ENCODE measurements around the gene RREB1. TPM values are rescaled to one million over a fixed set of nuclear protein-coding genes. Genes with fewer than 3 reads are reported as not detected.
A peak's percentile ranks its signal among the peaks of the same experiment; 100 is the strongest.

RREB1 gene
- total RNA-seq, 2 donors from 2014 or later: 34.7 to 48.1 TPM

DNA sequence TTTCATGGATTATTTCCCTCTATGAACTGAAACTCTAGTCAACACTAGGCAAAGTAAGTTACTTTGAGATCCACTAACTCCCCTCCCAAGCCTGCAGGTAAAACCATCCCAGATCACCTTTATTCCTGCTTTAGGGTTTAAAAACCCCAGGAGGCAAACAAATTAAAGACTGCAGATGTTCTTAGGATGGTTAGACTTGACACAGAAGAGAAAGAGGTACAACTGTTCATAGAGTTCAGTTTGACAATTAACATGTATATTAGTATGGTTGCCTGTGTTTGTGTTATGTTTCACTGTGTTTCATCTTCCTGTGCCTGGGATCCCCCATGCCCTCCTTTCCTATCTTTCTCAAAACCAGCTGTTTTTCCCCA, 53.5 kb downstream of the RREB1 start:
- H3K36me3 Mint-ChIP-seq (ENCODE audit: low read depth): peaks cover 4% of the 10 kb centered on the region
- H3K9me3 ChIP-seq (ENCODE audit: control insufficient read depth, low read length, poor library complexity, severe bottlenecking): no peaks in the 10 kb centered on the region
- no peaks in the 10 kb centered on the region for H3K27me3 Mint-ChIP-seq
- peaks cover 57% of the 10 kb centered on the region for H3K4me1 Mint-ChIP-seq
- DNase-seq (no peak), ATAC-seq (no peak)
- no peak overlapping the region for H3K4me3 Mint-ChIP-seq
- H3K27ac Mint-ChIP-seq: peak overlapping the region; percentile 78

GRCh38 chr6:7161845-7162244, 54.1 kb downstream of the RREB1 start:
- Mint-ChIP-seq H3K27me3 (no peaks in the 10 kb centered on the region), H3K36me3 (ENCODE audit: low read depth) (peaks cover 4% of the 10 kb centered on the region), H3K27ac (peak overlapping the region; percentile 78), H3K4me3 (no peak overlapping the region), H3K4me1 (peaks cover 54% of the 10 kb centered on the region)
- no peaks in the 10 kb centered on the region for H3K9me3 ChIP-seq (ENCODE audit: control insufficient read depth, low read length, poor library complexity, severe bottlenecking)
- ATAC-seq (no peak), DNase-seq (no peak)

DNA sequence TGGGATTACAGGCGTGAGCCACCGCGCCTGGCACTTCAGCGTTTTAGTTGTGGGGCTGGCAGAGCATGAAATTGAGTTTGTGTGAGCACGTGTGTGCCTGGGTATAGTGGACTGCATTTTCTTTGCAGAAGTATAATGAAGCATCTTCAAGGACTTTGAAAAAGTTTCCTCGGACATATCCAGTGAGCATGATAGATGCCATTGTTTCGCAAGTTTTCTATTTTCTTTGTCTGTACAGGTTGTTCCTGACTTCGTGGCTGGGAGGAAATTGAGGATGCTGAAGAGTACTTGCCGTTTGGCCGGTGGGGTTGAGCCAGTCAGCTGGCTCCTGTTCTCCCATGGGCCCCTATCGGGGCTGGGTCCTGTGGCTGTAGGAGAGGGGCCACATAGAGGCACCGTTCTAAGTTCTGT, 55.9 kb downstream of the RREB1 start:
- H3K27ac Mint-ChIP-seq: peak overlapping the region; percentile 43
- H3K36me3 Mint-ChIP-seq (ENCODE audit: low read depth): no peaks in the 10 kb centered on the region
- no peak for DNase-seq
- H3K4me3 Mint-ChIP-seq: peak overlapping the region; percentile 57
- ATAC-seq: no peak
- no peaks in the 10 kb centered on the region for H3K27me3 Mint-ChIP-seq
- H3K4me1 Mint-ChIP-seq: peaks cover 45% of the 10 kb centered on the region
- H3K9me3 ChIP-seq (ENCODE audit: control insufficient read depth, low read length, poor library complexity, severe bottlenecking): no peaks in the 10 kb centered on the region

DNA sequence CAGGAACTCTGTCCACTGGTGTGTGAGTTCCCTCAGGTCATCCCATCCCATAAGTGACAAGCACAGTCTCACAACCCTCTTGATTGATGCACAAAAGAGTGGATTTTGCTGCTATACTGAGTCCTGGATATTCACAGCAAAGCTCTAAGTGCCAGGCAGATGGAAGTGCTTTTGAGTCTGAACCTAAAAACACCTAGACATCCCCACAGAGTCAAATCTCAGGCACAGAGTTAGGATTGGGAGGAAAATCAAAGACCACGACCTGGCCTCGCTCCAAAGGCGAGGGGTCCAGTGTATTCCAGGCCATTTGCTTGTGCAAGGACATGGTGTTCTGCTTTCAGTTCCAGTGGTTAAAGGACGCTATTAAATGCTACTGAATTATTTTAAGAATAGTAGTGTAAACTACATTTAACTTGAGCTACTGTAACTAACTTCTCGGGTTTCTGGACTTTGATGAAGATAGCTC, 56.8 kb downstream of the RREB1 start:
- H3K36me3 Mint-ChIP-seq (ENCODE audit: low read depth): no peaks in the 10 kb centered on the region
- no peaks in the 10 kb centered on the region for H3K27me3 Mint-ChIP-seq
- DNase-seq (no peak), ATAC-seq (no peak)
- H3K4me3 Mint-ChIP-seq: no peak overlapping the region
- no peaks in the 10 kb centered on the region for H3K9me3 ChIP-seq (ENCODE audit: control insufficient read depth, low read length, poor library complexity, severe bottlenecking)
- H3K4me1 Mint-ChIP-seq: peaks cover 44% of the 10 kb centered on the region
- H3K27ac Mint-ChIP-seq: peak overlapping the region; percentile 43

GRCh38 chr6:7165002-7165889, 57.5 kb downstream of the RREB1 start:
- H3K36me3 Mint-ChIP-seq (ENCODE audit: low read depth): no peaks in the 10 kb centered on the region
- no peak for DNase-seq

GRCh38 chr6:7165890-7166267, 58.1 kb downstream of the RREB1 start:
- H3K36me3 Mint-ChIP-seq (ENCODE audit: low read depth): no peaks in the 10 kb centered on the region
- H3K27ac Mint-ChIP-seq: peak overlapping the region; percentile 84
- no peaks in the 10 kb centered on the region for H3K27me3 Mint-ChIP-seq
- no peaks in the 10 kb centered on the region for H3K9me3 ChIP-seq (ENCODE audit: control insufficient read depth, low read length, poor library complexity, severe bottlenecking)
- H3K4me3 Mint-ChIP-seq: no peak overlapping the region
- peaks cover 42% of the 10 kb centered on the region for H3K4me1 Mint-ChIP-seq
- no peak for ATAC-seq
- DNase-seq: no peak

More at GRCh38 chr6:7165002-7165889, 57.5 kb downstream of the RREB1 start:
- peak overlapping the region; percentile 84 for H3K27ac Mint-ChIP-seq
- H3K4me1 Mint-ChIP-seq: peaks cover 44% of the 10 kb centered on the region
- no peak overlapping the region for H3K4me3 Mint-ChIP-seq
- ATAC-seq: no peak
- no peaks in the 10 kb centered on the region for H3K9me3 ChIP-seq (ENCODE audit: control insufficient read depth, low read length, poor library complexity, severe bottlenecking)
- H3K27me3 Mint-ChIP-seq: no peaks in the 10 kb centered on the region

DNA sequence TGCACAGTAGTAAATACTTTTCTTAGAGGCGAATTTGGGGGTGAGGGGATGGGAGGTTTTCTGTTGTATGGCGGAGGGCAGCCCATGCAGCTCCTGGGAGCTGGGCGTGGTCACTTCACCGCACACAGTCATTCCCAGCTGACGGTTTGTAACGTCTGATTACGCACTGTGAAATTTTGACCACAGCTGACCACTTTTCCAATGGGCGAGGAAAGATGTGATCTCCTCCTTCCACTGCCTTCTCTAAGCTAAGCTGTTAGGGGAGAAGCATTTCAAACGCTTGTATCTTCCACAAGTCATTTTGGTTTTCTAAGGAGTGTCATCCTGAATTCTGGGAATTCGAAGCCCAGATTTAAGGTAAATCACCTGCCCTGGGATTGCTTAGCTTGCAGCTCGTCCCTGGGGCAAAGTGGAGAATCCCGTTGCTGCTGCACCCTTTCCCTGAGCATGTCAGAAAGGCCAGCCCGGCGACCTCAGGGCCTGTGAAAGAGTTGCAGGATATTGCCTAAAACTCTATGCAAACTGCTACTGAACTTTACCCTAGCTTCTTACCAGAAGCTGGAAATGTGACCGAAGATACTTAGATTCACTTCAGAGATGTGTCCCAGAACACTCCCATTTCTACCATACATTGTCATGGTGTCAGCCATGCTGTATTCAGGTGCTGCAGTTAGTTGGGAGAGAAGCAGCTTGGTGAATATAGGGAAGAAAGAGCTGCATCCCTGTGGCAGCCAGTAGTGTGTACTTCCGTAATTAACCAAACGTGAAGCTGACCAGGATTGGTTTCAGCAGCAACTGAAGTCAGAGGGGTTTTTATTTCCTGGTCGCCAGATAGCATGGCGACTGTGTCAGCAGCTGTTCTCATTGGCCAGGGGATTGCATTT, 58.9 kb downstream of the RREB1 start:
- no peak for DNase-seq
- no peaks in the 10 kb centered on the region for H3K36me3 Mint-ChIP-seq (ENCODE audit: low read depth)
- H3K27me3 Mint-ChIP-seq: no peaks in the 10 kb centered on the region
- no peak overlapping the region for H3K4me3 Mint-ChIP-seq
- ATAC-seq: no peak
- no peaks in the 10 kb centered on the region for H3K9me3 ChIP-seq (ENCODE audit: control insufficient read depth, low read length, poor library complexity, severe bottlenecking)
- H3K27ac Mint-ChIP-seq: peak overlapping the region; percentile 27
- peaks cover 42% of the 10 kb centered on the region for H3K4me1 Mint-ChIP-seq

DNA sequence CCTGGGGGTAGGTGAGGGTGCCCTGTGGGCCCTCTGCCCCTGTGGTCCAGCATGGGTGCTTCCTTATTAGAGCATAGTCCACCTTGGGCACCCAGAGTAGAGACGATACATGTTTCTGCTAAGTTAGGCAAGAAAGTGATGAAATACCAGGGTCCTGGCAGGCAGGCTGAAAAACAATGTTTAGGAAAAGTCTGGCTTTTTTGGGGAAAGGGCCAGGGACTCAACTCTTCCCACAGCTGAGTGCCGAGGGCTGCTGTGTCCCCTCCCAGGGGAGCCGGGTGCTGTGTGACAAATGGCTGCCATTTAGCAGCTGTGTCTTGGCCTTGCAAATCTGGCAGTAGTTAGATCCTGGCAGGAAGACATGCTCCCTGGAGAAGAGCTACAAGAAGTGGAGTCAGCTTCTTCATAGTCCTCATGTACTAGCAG, 61.5 kb downstream of the RREB1 start:
- no peaks in the 10 kb centered on the region for H3K9me3 ChIP-seq (ENCODE audit: control insufficient read depth, low read length, poor library complexity, severe bottlenecking)
- H3K4me1 Mint-ChIP-seq: peaks cover 32% of the 10 kb centered on the region
- no peaks in the 10 kb centered on the region for H3K27me3 Mint-ChIP-seq
- H3K36me3 Mint-ChIP-seq (ENCODE audit: low read depth): no peaks in the 10 kb centered on the region
- no peak for DNase-seq
- peak overlapping the region; percentile 29 for H3K27ac Mint-ChIP-seq
- no peak for ATAC-seq
- H3K4me3 Mint-ChIP-seq: no peak overlapping the region

DNA sequence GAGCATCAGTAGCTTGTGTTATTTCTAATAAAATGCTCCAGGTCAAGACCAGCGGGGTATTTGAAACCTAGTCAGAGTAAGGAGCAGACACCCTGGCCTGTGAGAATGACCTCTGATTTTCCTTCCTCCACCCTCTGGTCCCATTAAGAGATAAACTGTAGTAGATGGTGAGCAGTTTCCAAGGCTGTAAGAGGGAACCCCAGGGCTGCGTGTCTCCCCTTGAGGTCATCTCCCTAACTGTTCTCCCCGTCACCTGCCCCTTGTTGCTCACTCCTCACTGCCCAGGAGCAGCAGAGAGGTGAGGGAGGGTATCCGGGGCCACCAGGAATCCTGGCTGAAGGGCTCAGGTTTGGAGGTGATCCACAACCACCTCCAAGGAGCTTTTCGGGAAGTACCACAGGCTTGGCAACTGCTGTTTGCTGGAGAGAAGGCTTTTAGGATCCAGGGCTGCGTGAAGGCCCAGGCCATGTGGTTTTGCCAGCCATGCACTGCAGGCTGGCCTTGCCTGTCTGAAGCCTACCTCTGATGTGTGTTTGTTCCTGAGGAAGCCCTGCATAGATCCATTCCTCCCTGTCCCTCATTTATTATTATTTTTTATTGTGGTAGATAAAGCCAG, 62.5 kb downstream of the RREB1 start:
- Mint-ChIP-seq H3K27ac (no peak overlapping the region), H3K36me3 (ENCODE audit: low read depth) (no peaks in the 10 kb centered on the region), H3K4me1 (peaks cover 25% of the 10 kb centered on the region), H3K27me3 (no peaks in the 10 kb centered on the region), H3K4me3 (no peak overlapping the region)
- DNase-seq (no peak), ATAC-seq (no peak)
- no peaks in the 10 kb centered on the region for H3K9me3 ChIP-seq (ENCODE audit: control insufficient read depth, low read length, poor library complexity, severe bottlenecking)

DNA sequence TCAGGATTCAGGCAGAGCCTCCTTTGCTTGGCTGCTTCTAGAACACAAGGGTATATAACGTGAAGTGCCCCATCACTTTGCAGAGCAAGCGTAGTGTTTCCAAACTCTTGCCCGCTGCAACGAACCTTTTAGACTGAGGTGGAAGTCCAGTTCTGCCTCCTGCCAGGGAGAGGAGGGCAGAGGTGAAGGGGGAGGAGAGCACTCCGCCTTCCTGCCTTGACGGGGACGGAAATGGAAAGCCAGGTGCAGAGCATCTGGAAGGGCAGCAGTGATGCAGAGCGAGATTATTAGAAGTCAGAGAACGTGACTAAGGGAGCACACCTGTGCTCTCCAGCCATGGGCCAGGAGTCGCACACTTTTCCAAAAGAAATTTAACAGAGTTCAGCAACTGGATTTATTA, 63.4 kb downstream of the RREB1 start:
- peak overlapping the region; percentile 33 for H3K4me3 Mint-ChIP-seq
- no peaks in the 10 kb centered on the region for H3K27me3 Mint-ChIP-seq
- peaks cover 20% of the 10 kb centered on the region for H3K4me1 Mint-ChIP-seq
- H3K27ac Mint-ChIP-seq: peak overlapping the region; percentile 56
- no peaks in the 10 kb centered on the region for H3K36me3 Mint-ChIP-seq (ENCODE audit: low read depth)
- no peak for ATAC-seq
- no peaks in the 10 kb centered on the region for H3K9me3 ChIP-seq (ENCODE audit: control insufficient read depth, low read length, poor library complexity, severe bottlenecking)
- DNase-seq: no peak

- Mint-ChIP-seq H3K4me1 (peaks cover 20% of the 10 kb centered on the region), H3K36me3 (ENCODE audit: low read depth) (no peaks in the 10 kb centered on the region), H3K4me3 (no peak overlapping the region), H3K27me3 (no peaks in the 10 kb centered on the region), H3K27ac (peak overlapping the region; percentile 4)
- DNase-seq: no peak
- no peaks in the 10 kb centered on the region for H3K9me3 ChIP-seq (ENCODE audit: control insufficient read depth, low read length, poor library complexity, severe bottlenecking)
- no peak for ATAC-seq
These were observed 64.0 kb downstream of the RREB1 start for GRCh38 chr6:7171733-7172132.

DNA sequence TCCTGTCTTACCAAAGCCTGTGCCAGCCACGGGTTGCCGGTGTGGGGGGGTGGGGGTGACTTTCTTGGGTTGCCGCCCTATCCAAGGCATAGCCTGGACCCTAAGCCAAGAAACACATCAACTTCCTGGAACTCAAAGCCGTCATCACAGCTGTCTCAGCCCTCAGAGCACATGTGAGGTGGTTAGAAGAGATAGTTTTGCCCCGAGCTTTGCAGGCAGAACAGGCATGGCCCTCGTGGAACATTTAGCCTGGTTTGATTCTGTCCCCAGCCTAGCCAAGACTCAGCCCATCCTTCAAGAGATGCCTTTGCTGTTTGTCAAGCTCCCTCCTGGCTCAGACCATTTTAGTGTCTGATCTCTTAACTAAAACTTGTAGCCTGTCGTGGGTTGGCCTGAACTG, 64.9 kb downstream of the RREB1 start:
- Mint-ChIP-seq H3K4me3 (no peak overlapping the region), H3K27me3 (no peaks in the 10 kb centered on the region), H3K36me3 (ENCODE audit: low read depth) (no peaks in the 10 kb centered on the region), H3K4me1 (peaks cover 20% of the 10 kb centered on the region), H3K27ac (no peak overlapping the region)
- no peak for DNase-seq
- ATAC-seq: no peak
- no peaks in the 10 kb centered on the region for H3K9me3 ChIP-seq (ENCODE audit: control insufficient read depth, low read length, poor library complexity, severe bottlenecking)

Data from T-helper 17 cell (primary cell).